ENCODE measurements around the gene NME3. TPM values are rescaled to one million over a fixed set of nuclear protein-coding genes. Genes with fewer than 3 reads are reported as not detected.

NME3 gene
- total RNA-seq, 1 donor from 2014 or later, result 15.6 TPM

DNA sequence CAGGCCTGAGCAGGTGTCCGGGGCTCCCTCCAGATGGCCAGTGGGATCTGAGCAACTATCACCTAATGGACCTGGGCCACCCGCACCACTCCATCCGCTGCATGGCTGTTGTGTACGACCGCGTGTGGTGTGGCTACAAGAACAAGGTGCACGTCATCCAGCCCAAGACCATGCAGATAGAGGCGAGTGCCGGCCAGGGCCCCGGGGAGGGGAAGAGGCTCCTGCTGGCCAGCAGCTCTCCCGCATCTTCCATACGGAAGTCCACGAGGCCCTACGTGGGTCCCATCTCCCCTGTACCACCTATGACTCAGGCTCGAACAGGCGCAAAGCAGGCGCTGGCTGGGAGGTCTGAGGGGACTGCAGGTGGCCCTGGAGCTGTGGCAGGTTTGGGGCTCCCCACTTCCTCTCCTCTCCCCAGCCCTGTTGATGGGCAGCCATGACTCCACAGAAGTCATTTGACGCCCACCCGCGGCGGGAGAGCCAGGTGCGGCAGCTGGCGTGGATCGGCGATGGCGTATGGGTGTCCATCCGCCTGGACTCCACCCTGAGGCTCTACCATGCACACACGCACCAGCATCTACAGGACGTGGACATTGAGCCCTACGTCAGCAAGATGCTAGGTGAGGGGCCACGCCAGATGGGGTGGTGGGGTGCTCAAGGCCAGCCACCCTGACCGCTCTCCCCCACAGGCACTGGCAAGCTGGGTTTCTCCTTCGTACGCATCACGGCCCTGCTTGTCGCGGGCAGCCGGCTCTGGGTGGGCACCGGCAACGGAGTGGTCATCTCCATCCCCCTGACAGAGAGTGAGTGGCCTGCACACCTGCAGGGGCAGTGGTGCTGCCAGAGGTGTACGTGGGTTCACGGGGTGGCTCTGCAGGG is 4.0 kb downstream of the NME3 start:
- no peak for DNase-seq (ENCODE audit: low spot score)
- Histone ChIP-seq H2AFZ (replicated peaks) (no peak overlapping the region), H3K4me1 (no peaks in the 10 kb centered on the region), H3K4me3 (no peak overlapping the region), H3K27ac (no peak overlapping the region), H3K4me2 (no peak overlapping the region), H3K27me3 (no peaks in the 10 kb centered on the region), H3K9me3 (ENCODE audit: low read depth) (no peaks in the 10 kb centered on the region), H3K9ac (no peak overlapping the region), H3F3A (ENCODE audit: low read depth) (peaks cover 15% of the 10 kb centered on the region), H4K20me1 (ENCODE audit: low read depth) (peaks cover 43% of the 10 kb centered on the region), H3K36me3 (no peaks in the 10 kb centered on the region), H3K79me2 (ENCODE audit: low read depth) (peaks cover 6% of the 10 kb centered on the region)
- H3K4me3 Mint-ChIP-seq, result no peak overlapping the region
- TF ChIP-seq EZH2phosphoT487 (IDR thresholded peaks at IDR 0.05) (no peak), EZH2 (IDR thresholded peaks at IDR 0.05) (no peak)
- TF ChIP-seq, protein P1, sequence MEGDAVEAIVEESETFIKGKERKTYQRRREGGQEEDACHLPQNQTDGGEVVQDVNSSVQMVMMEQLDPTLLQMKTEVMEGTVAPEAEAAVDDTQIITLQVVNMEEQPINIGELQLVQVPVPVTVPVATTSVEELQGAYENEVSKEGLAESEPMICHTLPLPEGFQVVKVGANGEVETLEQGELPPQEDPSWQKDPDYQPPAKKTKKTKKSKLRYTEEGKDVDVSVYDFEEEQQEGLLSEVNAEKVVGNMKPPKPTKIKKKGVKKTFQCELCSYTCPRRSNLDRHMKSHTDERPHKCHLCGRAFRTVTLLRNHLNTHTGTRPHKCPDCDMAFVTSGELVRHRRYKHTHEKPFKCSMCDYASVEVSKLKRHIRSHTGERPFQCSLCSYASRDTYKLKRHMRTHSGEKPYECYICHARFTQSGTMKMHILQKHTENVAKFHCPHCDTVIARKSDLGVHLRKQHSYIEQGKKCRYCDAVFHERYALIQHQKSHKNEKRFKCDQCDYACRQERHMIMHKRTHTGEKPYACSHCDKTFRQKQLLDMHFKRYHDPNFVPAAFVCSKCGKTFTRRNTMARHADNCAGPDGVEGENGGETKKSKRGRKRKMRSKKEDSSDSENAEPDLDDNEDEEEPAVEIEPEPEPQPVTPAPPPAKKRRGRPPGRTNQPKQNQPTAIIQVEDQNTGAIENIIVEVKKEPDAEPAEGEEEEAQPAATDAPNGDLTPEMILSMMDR (IDR thresholded peaks at IDR 0.05), result no peak
- H3K36me3 Mint-ChIP-seq, result peaks cover 3% of the 10 kb centered on the region
- peaks cover 7% of the 10 kb centered on the region for H3K27me3 Mint-ChIP-seq (ENCODE audit: insufficient read depth, low read depth)
- no peak overlapping the region for H3K27ac Mint-ChIP-seq
- H3K9me3 Mint-ChIP-seq, result no peaks in the 10 kb centered on the region
- H3K4me1 Mint-ChIP-seq, result peaks cover 7% of the 10 kb centered on the region

DNA sequence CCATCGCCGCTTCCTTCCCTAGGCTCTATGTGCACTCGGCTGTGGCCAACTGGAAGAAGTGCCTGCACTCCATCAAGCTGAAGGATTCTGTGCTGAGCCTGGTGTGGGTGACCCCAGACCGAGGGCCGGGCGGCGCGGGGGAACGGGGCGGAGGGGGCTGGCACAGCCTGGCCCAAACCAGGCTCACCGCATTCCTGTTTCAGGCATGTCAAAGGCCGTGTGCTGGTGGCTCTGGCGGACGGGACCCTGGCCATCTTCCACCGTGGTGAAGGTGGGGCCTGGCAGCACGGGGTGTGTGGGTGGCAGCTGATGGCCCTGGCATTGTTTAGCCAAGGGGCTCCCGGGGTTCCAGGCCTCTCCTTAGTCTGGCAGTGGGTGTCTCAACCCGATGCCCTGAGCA is 4.6 kb downstream of the NME3 start:
- Histone ChIP-seq H3K27me3 (no peaks in the 10 kb centered on the region), H3K9me3 (ENCODE audit: low read depth) (no peaks in the 10 kb centered on the region), H3K9ac (no peak overlapping the region), H2AFZ (replicated peaks) (no peak overlapping the region), H3K27ac (no peak overlapping the region), H3K4me2 (no peak overlapping the region), H3F3A (ENCODE audit: low read depth) (peaks cover 15% of the 10 kb centered on the region), H3K4me3 (no peak overlapping the region), H3K36me3 (no peaks in the 10 kb centered on the region), H3K79me2 (ENCODE audit: low read depth) (no peaks in the 10 kb centered on the region), H4K20me1 (ENCODE audit: low read depth) (peaks cover 37% of the 10 kb centered on the region), H3K4me1 (no peaks in the 10 kb centered on the region)
- no peaks in the 10 kb centered on the region for H3K9me3 Mint-ChIP-seq
- DNase-seq (ENCODE audit: low spot score), result no peak
- H3K4me3 Mint-ChIP-seq, result no peak overlapping the region
- peaks cover 4% of the 10 kb centered on the region for H3K27me3 Mint-ChIP-seq (ENCODE audit: insufficient read depth, low read depth)
- TF ChIP-seq EZH2 (IDR thresholded peaks at IDR 0.05) (no peak), EZH2phosphoT487 (IDR thresholded peaks at IDR 0.05) (no peak)
- TF ChIP-seq, protein P1 (IDR thresholded peaks at IDR 0.05), result no peak
- no peak overlapping the region for H3K27ac Mint-ChIP-seq
- no peaks in the 10 kb centered on the region for H3K36me3 Mint-ChIP-seq
- peaks cover under 1% of the 10 kb centered on the region for H3K4me1 Mint-ChIP-seq

GRCh38 chr16:1766231-1766630 is 5.1 kb downstream of the NME3 start:
- Histone ChIP-seq H3K4me2 (no peak overlapping the region), H3K27ac (no peak overlapping the region), H4K20me1 (ENCODE audit: low read depth) (peaks cover 37% of the 10 kb centered on the region), H3K4me1 (no peaks in the 10 kb centered on the region), H3K9me3 (ENCODE audit: low read depth) (no peaks in the 10 kb centered on the region), H3K36me3 (no peaks in the 10 kb centered on the region), H3K27me3 (no peaks in the 10 kb centered on the region), H3K4me3 (no peak overlapping the region), H3F3A (ENCODE audit: low read depth) (peaks cover 15% of the 10 kb centered on the region), H3K9ac (no peak overlapping the region), H3K79me2 (ENCODE audit: low read depth) (no peaks in the 10 kb centered on the region), H2AFZ (replicated peaks) (no peak overlapping the region)
- peaks cover 2% of the 10 kb centered on the region for H3K36me3 Mint-ChIP-seq
- no peak for DNase-seq (ENCODE audit: low spot score)
- H3K4me1 Mint-ChIP-seq, result no peaks in the 10 kb centered on the region
- H3K27me3 Mint-ChIP-seq (ENCODE audit: insufficient read depth, low read depth), result peaks cover 4% of the 10 kb centered on the region
- no peaks in the 10 kb centered on the region for H3K9me3 Mint-ChIP-seq
- TF ChIP-seq EZH2phosphoT487 (IDR thresholded peaks at IDR 0.05) (no peak), EZH2 (IDR thresholded peaks at IDR 0.05) (no peak)
- TF ChIP-seq, protein P1 (IDR thresholded peaks at IDR 0.05), result no peak
- no peak overlapping the region for H3K4me3 Mint-ChIP-seq
- H3K27ac Mint-ChIP-seq, result no peak overlapping the region

Data from neural progenitor cell (in vitro differentiated cells).